D721Med (cell line): ENCODE results near the gene PAX7.
"Not testable (repeated sequence)": the region's sequence is repeated elsewhere in the genome, so short reads cannot be mapped to it uniquely, and the experiment has no call there.

Experiments
- DNase-seq: peaks from one replicate; pipeline ENCODE4 v3.0.0; 2011; ENCODE audit warnings: low spot score; ENCODE audit not compliant: insufficient read length
- FAIRE-seq: peaks from 2 replicates; lab custom pipeline; 2011; peaks lifted over from hg19 to GRCh38; lab: Jason Lieb, UNC
- TF ChIP-seq, protein P1 (sequence below): IDR thresholded peaks from 2 replicates; pipeline ENCODE4 v1.5.1; 2012; ENCODE audit warnings: mild to moderate bottlenecking, control low read depth; ENCODE audit not compliant: insufficient read depth; ENCODE audit errors: missing control alignments

Gene PAX7

DNA sequence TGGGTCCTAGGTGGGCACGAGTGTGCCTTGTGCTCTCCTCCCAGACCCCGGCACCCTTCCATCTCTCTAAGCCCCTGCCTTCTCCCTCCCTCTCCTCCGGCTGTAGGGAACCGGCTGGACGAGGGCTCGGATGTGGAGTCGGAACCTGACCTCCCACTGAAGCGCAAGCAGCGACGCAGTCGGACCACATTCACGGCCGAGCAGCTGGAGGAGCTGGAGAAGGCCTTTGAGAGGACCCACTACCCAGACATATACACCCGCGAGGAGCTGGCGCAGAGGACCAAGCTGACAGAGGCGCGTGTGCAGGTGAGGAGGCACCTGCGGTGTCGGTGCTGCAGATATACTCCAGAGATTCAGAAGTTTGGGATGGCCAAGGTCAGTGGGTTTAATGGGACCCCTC is 61.0 kb downstream of the PAX7 start:
- FAIRE-seq (no peak), DNase-seq (no peak)
- TF ChIP-seq, protein P1, sequence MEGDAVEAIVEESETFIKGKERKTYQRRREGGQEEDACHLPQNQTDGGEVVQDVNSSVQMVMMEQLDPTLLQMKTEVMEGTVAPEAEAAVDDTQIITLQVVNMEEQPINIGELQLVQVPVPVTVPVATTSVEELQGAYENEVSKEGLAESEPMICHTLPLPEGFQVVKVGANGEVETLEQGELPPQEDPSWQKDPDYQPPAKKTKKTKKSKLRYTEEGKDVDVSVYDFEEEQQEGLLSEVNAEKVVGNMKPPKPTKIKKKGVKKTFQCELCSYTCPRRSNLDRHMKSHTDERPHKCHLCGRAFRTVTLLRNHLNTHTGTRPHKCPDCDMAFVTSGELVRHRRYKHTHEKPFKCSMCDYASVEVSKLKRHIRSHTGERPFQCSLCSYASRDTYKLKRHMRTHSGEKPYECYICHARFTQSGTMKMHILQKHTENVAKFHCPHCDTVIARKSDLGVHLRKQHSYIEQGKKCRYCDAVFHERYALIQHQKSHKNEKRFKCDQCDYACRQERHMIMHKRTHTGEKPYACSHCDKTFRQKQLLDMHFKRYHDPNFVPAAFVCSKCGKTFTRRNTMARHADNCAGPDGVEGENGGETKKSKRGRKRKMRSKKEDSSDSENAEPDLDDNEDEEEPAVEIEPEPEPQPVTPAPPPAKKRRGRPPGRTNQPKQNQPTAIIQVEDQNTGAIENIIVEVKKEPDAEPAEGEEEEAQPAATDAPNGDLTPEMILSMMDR, result no peak

DNA sequence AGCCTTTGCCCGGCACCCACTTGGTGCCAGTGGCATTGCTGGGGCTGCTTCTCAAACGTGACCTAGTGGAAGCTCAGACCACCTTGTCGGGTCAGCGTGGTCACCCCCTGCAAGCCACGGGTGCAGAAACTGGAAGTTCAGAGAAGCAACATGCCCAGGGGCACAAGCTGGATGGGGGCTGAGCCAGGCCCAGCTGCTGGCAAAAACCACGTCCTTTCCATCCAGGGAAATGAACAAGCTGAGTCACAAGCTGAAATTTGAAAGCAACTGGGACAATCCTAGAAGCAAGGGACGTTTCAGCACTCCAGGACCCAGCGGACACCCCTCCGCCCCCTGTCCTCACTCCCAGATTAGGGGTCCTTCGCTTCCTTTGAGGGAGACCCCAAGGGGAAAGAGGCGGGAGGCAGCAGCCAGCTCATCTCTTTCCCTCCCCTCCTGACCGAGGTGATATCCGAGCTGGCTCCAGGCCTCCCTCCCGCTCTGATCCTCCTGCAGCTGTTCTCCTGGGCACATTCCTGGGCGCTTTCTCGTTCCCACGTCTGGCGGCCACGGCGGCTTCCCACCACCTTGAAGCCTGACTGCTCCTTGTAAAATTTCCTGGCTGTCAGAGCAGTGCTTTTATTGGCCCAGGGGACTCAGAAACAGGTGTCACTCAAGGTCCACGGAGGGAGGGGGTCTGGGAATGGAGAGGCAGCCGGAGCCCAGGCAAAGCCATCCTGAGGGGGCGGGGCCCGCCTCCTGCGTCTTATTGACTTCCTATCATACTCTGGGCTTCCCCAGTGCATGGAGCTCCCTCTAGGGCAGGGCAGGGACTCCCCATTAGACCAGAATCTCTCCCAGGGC is 62.8 kb downstream of the PAX7 start:
- DNase-seq (no peak), FAIRE-seq (no peak)
- TF ChIP-seq, protein P1, result no peak

DNA sequence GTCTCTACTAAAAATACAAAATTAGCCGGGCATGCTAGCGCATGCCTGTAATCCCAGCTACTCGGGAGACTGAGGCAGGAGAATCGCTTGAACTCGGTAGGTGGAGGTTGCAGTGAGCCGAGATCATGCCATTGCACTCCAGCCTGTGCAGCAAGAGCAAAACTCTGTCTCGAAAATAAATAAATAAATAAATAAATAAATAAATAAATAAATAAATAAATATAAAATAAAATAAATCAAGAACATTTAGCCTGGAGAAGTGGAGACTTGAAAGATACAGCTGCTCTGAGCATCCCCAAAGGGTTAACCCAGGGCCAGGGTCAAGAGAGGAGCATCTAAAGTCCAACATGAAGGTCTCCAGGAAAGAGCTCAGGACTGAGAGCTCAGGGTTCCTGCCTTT is 63.6 kb downstream of the PAX7 start:
- not testable (repeated sequence) for FAIRE-seq, DNase-seq

DNA sequence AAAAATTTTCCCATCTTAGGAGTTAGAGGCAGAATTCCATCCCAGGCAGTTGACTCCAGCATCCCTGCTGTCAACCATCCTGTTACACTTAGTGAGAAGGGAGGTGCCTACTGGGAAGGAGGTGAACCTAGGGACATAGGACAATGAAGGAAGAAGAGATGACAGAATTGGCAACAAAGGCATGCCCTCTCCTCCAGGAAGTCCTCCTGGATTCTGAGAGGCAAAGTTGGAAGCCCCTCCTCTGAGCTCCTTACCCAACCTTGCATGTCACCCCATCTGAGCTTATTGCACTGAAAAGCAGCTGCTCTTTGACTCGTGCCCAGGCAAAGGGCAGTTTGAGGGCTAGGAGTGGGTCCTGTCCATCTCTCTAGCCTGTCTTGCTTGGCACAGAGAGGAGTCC is 66.9 kb downstream of the PAX7 start:
- FAIRE-seq, result no peak
- TF ChIP-seq, protein P1, result no peak
- DNase-seq, result no peak

DNA sequence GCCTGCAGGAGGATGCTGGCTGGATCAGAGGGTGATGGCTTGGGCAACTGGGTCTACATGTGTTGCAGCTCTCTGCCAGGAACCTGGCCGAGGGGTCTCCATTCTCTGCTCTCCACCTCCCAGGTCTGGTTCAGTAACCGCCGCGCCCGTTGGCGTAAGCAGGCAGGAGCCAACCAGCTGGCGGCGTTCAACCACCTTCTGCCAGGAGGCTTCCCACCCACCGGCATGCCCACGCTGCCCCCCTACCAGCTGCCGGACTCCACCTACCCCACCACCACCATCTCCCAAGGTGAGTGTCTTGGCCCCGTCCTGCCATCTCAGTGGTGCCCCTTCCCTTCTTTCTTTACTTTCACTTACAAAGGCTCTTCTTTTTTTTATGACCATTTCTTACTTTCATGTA is 69.9 kb downstream of the PAX7 start:
- TF ChIP-seq, protein P1, result no peak
- no peak for DNase-seq
- no peak for FAIRE-seq

DNA sequence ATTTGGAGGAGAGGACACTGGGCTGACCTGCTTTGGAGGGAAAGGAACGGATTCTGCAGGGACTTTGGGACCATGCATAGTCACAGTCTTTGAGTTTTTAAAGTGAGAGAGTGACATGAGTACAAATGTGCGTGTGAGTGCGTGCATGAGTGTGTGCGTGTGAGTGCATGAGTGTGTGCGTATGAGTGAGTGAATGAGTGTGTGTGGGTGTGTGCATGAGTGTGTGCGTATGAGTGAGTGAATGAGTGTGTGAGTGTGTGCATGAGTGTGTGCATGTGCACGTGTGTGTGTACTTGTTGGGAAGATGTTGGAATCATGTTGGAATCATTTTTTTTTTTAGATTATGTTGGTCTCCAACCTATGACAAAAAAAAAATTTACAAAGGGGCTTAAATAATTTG is 70.5 kb downstream of the PAX7 start:
- DNase-seq (no peak), FAIRE-seq (no peak)
- TF ChIP-seq, protein P1, result no peak

DNA sequence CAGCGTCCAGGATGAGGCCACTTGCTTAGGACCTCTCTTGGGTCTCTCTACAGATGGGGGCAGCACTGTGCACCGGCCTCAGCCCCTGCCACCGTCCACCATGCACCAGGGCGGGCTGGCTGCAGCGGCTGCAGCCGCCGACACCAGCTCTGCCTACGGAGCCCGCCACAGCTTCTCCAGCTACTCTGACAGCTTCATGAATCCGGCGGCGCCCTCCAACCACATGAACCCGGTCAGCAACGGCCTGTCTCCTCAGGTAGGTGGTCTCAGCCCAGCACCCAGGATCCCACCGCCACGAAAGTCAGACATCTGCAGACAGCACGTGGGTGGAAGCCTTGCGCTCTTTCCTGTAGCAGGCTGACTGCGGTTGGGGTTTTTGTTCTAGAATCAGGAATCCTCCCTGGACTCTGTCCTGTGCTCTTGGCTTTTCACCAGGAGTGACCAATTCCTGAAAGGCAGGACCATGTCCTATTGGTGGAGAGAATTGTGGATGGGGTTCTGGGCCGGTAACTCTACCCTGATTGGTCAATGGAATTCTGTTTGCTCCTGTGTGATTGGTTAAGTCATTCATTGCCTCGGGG is 72.5 kb downstream of the PAX7 start:
- FAIRE-seq, result no peak
- TF ChIP-seq, protein P1, result no peak
- DNase-seq, result no peak
